GM19328 (cell line): ENCODE results near the gene CNKSR2.
"Not testable (repeated sequence)": the region's sequence is repeated elsewhere in the genome, so short reads cannot be mapped to it uniquely, and the experiment has no call there.

Experiments used
- ATAC-seq: cut with Tn5 transposase; IDR thresholded peaks from one replicate; pipeline ENCODE4 v1.9.1; 2021; ENCODE audit warnings: mild to moderate bottlenecking, moderate library complexity; ENCODE audit not compliant: unreplicated experiment

CNKSR2 gene

DNA sequence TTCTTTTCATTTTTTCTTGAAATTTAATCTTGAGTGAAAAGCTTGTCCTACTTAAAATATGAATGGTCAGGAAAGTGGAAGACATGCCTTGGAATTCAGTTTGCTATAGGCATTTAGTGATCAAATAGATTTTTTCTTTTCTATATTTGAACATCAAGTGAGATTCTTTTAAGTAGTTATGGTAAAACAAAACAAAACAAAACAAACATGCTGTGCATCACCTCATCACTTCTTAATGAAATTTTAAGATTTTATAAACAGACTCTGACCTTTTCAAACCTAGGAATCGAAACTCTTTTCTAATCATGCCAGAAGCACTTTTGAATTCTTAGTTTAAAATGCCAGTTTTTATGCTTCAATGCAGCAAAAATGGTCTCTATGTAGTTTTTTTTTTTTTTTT, 62.8 kb downstream of the CNKSR2 start:
- ATAC-seq, result no peak

DNA sequence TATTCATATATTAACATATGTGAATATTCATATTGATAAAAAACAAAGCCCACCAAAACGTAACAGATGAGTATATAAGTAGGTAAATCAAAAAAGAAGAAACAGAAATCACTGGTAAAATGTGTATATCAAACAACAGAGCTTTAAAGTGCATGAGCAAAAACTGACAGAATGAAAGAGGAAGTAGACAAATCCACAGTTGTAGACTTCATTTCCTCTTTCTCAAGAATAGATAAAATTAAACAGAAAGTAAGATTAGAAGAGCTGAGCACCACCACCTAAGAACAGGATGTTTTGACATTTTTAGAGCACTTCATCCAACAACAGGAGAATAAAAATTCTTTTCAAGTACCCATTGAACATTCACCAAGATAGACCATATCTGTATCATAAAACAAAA, 64.6 kb downstream of the CNKSR2 start:
- ATAC-seq, result peak; percentile 93

DNA sequence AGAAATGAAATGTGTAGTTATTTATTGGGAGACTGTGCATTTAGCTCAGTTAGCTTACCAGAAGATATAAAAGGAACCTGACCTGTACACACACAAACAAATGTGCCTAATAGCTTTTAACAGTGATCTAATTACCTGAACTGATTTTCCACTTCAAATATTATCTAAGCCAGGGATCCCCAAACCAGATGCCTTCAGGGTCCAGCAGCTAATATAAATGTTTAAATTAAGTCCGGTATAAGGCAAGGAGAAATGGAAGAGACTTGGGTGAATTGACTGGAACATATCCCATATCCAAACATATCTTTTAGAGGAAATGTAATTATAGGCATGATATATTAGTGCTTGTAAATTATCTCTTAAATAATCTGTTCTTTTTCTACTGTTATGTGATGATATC, 66.7 kb downstream of the CNKSR2 start:
- no peak for ATAC-seq

DNA sequence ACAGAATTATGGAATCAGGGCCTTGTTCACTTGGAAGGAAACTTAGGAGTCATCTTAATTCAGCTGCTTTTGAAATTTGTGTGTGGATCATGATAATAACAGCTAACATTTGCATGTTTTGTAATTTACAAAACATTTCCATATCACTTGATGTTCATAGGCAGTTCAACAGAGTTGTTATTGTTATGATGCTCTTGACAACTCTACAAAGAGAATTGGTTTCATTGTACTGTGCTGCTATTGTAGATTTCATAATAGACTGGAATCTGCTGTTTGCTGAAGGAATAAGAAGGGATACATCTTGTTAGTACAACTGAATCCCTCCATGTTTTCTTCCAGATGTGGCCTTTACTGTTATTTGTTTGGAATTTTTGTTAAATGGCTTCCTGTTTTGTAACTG, 83.5 kb downstream of the CNKSR2 start:
- ATAC-seq, result no peak

DNA sequence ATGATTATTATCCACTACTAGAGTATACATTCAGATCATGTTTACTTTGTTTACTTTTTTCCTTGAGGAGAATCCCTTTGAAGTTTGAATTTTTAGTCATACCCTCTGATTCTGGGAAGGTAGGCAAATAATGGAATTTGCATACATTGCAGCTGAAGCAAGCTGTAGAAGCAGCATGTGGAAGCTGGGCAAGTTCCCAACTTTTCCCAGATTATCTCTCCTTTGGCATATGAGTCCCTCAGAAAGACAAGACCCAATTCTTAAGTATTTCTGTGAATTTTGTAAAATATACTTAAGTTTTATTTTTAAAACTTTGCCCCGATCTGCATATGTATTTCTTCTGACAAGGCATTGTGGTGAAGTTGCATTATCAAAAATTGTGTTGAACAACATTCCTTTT, 94.9 kb downstream of the CNKSR2 start:
- ATAC-seq, result no peak

DNA sequence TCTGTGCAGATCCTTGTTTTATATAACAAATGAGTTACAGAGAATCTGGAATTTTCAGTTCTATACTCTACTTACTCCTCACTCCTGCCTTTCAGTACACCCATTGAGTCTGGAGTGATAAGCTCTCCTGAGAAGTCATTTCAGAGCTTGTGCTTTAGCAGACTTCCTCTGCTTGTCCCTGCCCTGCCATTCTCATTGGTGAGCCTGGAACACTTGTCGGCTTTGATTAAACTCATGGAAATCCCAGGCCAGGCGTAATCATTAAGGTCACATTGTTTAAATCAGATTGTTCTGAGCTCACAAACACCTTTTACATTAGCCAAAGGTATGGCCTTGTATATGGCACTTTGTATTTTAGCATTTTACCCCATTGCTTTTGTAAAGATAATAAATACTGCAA, 102.7 kb downstream of the CNKSR2 start:
- ATAC-seq, result no peak

DNA sequence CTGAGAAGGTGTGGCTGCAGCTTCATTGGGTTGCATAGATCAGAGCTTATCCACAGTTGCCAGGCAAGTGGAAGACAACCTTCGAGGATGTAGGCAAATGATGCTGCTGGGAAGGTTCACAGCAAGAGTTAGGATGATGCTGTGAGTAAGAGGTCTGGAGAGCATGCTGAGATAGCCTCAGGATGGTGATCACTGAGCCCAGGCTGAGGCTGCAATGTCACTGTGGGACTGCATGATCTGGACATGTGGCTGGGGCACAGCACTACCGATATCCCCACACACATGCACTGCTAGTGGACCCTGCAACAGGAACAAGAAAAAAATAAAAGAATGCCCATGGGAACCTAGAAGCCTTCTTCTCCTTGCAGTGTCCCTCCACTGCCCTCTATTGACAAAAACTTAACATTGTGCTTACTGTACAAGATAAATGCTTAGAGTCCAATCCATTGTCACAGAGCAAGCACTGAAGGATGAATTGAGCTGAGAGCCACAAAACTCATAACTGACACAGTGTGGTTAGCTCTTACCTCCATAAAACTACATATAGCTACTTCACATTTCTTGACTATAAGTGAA, 105.6 kb downstream of the CNKSR2 start:
- peak; percentile 89 for ATAC-seq

DNA sequence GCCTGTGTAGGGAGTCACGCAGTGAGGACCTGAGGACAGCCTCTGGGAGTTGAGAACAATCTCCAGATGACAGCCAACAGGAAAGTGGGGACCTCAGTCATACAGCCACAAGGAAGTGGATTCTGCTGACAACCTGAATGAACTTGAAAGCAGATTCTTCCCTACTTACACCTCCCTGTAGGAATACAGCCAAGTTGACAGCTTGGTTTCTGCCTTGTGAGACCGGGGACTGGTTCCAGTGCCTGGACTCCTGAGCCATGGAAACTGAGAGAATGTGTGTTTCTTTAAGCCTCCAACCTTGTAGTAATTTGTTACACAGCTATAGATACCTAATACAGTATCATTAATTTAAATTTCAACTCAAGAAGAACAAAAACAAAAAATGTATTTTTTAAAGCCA, 107.5 kb downstream of the CNKSR2 start:
- ATAC-seq, result no peak

DNA sequence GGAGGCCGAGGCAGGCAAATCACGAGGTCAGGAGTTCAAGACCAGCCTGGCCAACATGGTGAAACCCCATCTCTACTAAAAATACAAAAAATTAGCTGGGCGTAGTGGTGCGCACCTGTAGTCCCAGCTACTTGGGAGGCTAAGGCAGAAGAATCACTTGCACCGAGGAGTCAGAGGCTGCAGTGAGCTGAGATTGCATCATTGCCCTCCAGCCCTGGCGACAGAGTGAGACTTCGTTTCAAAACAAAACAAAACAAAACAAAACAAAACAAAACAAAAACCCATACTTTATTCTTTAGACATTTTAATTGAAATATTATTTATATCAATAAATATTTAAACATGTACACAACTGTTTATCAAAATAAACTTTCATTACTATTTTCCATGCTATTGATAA, 109.8 kb downstream of the CNKSR2 start:
- not testable (repeated sequence) for ATAC-seq

DNA sequence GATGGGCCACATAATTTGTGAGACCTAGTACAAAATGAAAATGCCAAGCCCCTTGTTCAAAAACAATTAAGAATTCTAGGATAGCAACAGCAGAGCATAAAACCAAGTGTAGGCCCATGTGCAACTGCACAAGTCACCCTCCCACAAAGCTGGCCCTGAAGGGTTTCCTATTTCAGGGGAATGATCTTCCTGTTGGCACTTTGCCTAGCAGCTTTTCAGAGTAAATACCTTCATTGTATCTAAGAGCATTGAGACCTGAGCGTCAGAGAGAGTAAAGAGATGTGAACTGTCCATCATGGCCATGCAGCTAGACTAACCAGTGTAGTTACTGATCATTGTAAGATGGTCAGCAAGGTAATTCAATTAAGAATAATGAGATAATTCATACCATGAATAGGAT, 113.6 kb downstream of the CNKSR2 start:
- ATAC-seq, result no peak

DNA sequence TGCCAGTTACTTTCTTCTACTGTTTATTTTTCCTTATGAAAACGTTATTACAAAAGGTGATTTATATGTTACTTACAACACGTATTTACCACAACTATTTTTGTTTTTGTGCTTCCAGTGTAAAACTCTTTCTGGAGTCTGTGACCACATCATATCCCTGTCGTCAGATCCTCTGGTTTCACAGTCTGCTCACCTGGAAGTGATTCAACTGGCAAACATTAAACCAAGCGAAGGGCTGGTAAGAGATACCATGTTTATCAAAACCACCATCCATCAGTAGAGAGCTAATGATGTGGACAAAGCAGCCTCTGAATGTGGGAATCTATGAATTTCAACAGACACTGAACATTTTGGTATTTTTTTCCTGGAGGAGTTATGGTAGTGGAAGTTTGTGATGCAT, 116.1 kb downstream of the CNKSR2 start:
- ATAC-seq, result no peak

DNA sequence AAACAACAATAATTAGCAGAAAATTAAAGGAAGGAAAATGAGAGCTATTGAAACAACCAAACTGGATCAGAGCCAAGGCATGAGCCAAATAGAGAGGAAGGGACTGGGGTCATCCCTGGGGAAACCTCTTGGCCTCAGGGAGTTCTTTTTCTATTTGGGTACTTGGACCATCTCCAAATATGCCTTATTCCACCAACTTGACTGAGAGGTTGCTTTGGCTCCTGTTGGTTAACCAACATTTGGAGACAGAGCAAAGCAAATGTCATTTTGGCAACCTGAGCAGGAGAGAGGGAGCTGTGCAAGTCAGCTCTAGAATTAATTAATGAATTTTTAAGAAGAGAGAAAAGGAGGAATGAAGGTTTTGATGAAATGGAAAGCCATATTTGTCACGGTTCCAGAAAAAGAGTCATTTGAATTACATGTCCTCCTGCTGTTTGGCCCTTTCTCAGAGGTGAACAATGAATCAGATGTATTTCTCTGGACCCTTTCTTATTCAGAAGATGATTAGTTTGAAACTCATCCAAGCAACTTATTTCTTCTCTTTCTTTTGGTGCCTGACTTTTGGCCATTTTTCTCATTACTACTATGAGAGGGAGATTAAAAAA, 119.1 kb downstream of the CNKSR2 start:
- no peak for ATAC-seq

DNA sequence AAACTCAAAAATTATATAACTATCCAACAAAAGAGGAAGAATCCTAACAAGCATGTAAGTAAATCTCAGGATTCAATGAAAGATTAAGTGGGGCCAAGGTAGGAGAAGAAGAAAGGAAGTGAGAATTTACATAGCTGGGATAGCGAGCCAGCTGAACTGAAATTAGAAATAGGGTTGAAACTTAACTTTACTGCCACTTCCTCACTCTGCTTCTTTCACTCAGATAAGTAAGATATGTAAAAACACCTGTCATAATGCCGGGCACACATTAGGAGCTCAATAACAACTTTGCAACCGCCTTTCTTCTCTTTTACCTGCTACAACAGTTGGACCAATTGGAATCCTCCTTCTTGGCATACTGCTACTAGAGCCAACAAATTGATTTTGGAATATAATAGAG, 129.4 kb downstream of the CNKSR2 start:
- peak; percentile 74 for ATAC-seq

DNA sequence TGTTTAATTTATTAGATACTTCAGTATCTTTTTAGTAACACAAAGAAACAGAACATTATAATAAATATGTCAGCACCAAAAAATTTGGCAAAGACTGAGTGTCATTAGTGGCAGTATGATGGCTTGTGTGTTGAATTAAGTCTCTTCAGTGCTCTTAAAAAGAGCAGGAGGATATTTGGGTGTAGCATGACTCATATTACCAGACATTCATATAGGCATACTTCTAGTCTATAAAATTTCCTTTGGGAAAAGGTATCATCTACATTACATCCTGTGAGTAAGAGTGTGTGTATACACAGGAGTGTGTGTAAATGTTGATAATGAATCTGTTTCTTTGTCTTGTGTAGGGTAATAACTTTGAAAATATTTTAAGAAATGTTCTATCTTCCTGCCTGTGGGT, 135.7 kb downstream of the CNKSR2 start:
- no peak for ATAC-seq

DNA sequence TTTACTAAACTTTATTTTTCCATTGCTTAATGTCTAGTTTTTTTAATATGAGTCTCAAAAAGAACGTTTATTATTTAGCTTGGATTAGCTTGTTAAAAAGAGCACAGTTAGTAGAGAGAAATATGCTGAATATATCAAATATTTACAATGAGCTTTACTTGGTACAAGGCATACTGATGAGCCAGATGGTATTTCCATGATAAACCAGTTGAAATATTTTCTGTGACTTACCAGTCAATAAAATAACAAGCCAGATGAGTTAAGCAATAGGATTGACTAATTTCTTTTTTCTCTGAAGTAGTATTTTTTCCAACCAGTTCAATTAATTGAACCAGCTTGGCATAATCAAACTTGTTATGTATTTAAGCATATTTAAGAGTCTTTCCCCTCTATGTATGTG, 149.8 kb downstream of the CNKSR2 start:
- no peak for ATAC-seq

DNA sequence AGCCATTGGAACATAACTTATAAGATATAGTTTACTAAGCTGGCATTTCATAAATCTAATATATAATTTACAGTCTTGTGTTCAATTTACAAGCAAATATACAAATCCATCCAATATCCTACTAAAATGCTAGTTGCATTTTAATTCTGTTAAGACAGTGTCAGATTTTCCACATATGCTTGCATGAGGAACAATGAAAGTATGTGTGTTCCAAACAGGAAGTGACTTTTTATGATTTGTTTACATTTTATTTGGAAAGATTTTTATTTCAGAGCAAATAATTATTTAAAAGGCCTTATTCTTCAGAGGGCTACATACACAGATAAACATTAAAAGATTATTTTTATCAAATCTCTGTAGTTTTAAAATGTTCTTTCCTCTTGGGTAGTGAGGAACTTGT, 153.9 kb downstream of the CNKSR2 start:
- ATAC-seq, result no peak

DNA sequence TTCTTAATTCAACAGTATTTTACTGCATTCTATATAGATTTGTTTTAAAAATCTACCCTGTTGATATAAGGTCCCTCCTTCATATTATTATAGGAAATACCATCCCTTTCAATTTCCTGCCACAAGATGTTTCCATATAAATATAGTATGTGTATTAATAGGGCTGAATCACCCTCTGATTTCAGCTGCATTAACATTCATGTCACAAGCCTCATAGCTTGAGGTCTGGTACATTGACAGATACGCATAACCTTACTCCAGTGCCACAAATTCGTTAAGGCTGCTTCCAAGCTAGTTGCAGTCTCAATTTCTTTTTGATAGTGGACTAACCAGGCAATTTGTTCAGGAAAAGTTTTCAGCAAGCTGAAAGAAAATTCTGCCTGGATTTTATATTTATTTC, 155.6 kb downstream of the CNKSR2 start:
- no peak for ATAC-seq

DNA sequence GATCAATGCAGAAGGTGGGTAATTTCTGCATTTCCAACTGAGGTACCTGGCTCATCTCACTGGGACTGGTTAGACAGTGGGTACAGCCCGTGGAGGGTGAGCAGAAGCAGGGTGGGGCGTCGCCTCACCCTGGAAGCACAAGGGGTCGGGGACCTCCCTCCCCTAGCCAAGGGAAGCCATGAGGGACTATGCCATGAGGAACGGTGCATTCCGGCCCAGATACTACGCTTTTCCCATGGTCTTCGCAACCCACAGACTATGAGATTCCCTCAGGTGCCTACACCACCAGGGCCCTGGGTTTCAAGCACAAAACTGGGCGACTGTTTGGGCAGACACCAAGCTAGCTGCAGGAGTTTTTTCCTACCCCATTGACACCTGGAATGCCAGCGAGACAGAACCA, 170.4 kb downstream of the CNKSR2 start:
- ATAC-seq, result not testable (repeated sequence)

DNA sequence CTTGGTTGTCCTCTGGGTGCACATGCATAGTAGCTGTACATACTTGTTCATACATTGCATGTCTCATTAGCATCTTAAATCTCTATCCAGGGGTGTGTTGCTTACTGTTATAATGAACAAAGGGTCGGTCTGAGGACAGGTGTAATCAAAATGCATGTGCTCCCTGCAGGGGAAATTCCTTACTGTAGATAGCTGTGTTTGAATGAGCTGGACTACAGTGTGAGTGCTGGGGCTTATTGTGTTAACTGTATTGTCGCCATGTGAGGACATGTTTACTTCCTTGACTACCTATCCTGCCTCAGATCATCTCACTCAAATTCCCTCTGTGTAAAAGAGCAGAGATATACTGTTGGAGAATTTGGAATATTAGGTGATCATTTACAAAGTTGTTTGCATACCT, 185.2 kb downstream of the CNKSR2 start:
- no peak for ATAC-seq

DNA sequence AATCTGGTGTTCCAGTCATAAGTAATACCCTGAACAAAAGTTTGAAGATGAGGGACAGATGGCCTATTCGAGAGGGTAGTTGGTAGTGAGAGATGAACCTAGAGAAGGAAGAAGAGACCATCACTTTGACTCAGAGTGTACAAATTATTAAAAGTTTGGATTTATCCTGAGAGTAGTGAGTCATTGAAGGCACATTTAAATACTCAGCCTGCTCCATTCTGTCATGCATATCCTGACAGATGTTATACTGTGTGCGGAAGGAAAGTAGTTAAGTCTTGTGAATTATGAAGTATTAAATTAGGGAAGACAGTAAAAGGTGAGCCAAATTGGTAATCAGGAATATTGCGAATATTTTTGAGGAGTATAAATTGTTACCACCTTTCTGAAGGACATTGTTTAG, 190.8 kb downstream of the CNKSR2 start:
- ATAC-seq, result no peak

DNA sequence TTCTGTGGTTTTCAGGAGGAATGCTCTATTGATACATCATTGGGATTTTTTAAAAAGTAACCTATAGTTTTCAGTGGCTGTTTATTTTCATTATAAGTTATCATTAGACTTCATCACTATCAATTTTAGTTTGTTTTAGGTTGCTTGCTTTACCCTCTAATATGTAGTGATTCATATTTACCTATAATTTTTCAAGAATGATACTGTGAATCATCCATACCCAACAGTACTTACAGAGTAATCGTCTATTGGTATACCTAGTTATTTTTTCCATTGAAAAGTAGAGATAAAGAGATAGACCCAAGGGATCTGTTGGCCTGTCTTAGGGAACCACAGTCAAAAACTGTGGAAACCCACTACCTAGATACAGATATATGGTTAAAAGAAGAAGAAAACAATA, 200.6 kb downstream of the CNKSR2 start:
- ATAC-seq, result no peak

DNA sequence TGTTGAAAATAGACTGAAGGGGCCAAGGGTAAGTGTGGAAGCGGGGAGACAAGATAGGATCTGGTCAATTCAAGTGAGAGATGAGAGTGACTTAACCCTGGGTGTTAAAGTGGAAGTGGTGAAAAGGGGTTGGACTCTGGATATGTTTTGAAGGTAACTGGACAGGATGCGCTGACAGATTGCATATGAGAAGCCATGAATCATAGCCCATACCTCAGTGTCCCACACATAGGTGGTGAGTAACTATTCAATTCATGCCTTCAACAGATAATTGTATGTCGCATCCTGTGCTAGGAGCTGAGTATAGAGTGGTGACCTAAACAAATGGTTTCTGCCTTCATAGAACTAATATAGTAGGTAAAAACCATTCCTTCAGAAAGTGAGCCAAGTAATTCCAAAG, 207.3 kb downstream of the CNKSR2 start:
- ATAC-seq, result no peak

DNA sequence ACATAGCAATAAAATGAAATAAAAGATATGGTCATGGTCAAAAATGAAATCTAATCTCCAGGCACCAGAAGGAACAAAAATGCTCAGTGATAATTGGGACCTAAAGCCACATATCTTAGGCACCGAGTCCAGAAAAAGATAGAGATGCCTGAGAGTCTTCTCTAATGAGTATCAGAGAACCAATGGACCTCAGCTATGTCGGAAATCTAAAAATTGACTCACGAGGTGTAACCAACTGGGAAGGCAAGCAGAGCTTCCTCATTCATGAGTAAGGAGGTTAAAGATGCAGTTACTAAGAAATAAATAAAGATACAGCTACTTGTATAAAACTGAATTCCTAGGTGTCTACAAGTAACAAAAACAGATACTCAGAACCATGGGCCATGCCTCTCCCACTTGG, 211.8 kb downstream of the CNKSR2 start:
- ATAC-seq, result no peak
